ENCODE results near the gene SPATA1. TPM values are rescaled to one million over a fixed set of nuclear protein-coding genes. Genes with fewer than 3 reads are reported as not detected.

Gene SPATA1
- total and polyA plus RNA-seq, 2 of the 8 experiments (the other 6 are each of a cell fraction or from before 2014, with no cell fraction given): 0.51 to 1.1 TPM

DNA sequence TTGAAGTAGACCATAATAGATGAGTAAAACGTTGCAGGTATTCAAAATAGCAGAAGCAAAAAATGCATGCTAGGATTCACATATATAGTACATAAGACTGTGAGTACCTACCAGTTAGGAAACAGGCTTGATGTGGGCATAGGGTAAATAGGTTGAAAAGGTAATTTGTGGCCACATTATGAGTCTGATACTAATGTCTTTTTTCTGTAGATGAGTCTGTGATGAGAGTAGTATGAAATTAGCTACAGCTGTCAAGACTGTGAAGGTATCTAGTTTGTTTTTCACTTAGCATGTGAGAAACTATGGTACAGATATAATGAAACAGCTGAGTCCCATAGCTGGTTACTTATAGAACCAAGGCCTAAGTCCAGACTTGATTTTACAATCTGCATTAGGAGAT, 12.4 kb upstream of the SPATA1 start:
- no peak for DNase-seq (ENCODE audit: low read depth in 1 of 2, low spot score in 2 of 2)
- no peak overlapping the region for H3K4me3 ChIP-seq (ENCODE audit: extremely low read depth in 1 of 4, insufficient read depth in 2 of 4, low read depth in 3 of 4, low read length in 4 of 4)
- H3K4me2 ChIP-seq (ENCODE audit: insufficient read depth in 1 of 2, low read depth in 2 of 2, low read length in 2 of 2): no peak overlapping the region
- no peak overlapping the region for H2BK12ac ChIP-seq (ENCODE audit: low read depth, low read length)
- no peak overlapping the region for H3K4ac ChIP-seq (replicated peaks; ENCODE audit: insufficient read length, low read depth, low read length)
- no peak overlapping the region for H2AFZ ChIP-seq (ENCODE audit: low read length)
- H3K79me1 ChIP-seq (ENCODE audit: low read depth, low read length): no peaks in the 10 kb centered on the region
- no peaks in the 10 kb centered on the region for H4K20me1 ChIP-seq (replicated peaks in 1 of 2; ENCODE audit: control insufficient read depth in 1 of 2, insufficient read depth in 2 of 2, low read length in 2 of 2)
- no peak overlapping the region for H3K23ac ChIP-seq (ENCODE audit: insufficient read length)
- H2BK5ac ChIP-seq (ENCODE audit: low read depth, low read length): no peak overlapping the region
- ChIA-PET POLR2A (ENCODE audit: partially characterized antibody) (interaction anchor here (1.7 kb wide), 1 partner anchor 11 kb away, joined by 4 read pairs; no protein-coding TSS in a partner anchor), CTCF (ENCODE audit: partially characterized antibody) (interaction anchor here (0.5 kb wide), 1 partner anchor 91 kb away, joined by 3 read pairs; no protein-coding TSS in a partner anchor)
- no peak overlapping the region for H4K91ac ChIP-seq (replicated peaks; ENCODE audit: insufficient read length, low read length)
- H2BK15ac ChIP-seq (ENCODE audit: low read length): no peak overlapping the region
- H3K27me3 ChIP-seq (replicated peaks in 1 of 4; ENCODE audit: control insufficient read depth in 3 of 4, extremely low read depth in 1 of 4, insufficient read depth in 3 of 4, low read length in 3 of 4): no peaks in the 10 kb centered on the region
- H4K8ac ChIP-seq (ENCODE audit: extremely low read depth, insufficient read depth, low read length): no peak overlapping the region
- no peak for FAIRE-seq
- no peak overlapping the region for H2BK20ac ChIP-seq (ENCODE audit: low read length)
- H3K23me2 ChIP-seq (ENCODE audit: low read depth, low read length): no peaks in the 10 kb centered on the region
- peaks cover 15 to 68% (median 41%) of the 10 kb centered on the region in 4 experiments for H3K36me3 ChIP-seq (ENCODE audit: control insufficient read depth in 2 of 4, insufficient read depth in 4 of 4, low read length in 3 of 4)
- H2AK5ac ChIP-seq (ENCODE audit: low read depth, low read length): no peak overlapping the region
- H3K56ac ChIP-seq (replicated peaks; ENCODE audit: insufficient read length, low read depth, low read length): no peak overlapping the region
- no peak overlapping the region for H3K27ac ChIP-seq (ENCODE audit: low read depth, low read length)
- H3K9me3 ChIP-seq (ENCODE audit: insufficient read depth in 2 of 2, low read depth in 1 of 2, low read length in 1 of 2): no peaks in the 10 kb centered on the region
- H3K14ac ChIP-seq (ENCODE audit: insufficient read length): no peak overlapping the region
- H3K9ac ChIP-seq (replicated peaks in 1 of 4; ENCODE audit: extremely low read depth in 1 of 4, low read depth in 3 of 4, low read length in 3 of 4): no peak overlapping the region
- H4K5ac ChIP-seq (ENCODE audit: insufficient read length, low read depth, low read length): no peak overlapping the region
- no peaks in the 10 kb centered on the region for H3K4me1 ChIP-seq (replicated peaks in 1 of 4; ENCODE audit: control insufficient read depth in 3 of 4, insufficient read depth in 4 of 4, low read length in 3 of 4)
- WGBS, 2 experiments (ENCODE audit: extremely low coverage in 1 of 2, insufficient coverage in 1 of 2, insufficient read length in 1 of 2, insufficient replicate concordance in 2 of 2, low coverage in 1 of 2, low lambda C conversion rate in 2 of 2, missing lambda C conversion rate in 1 of 2): 82% methylated on average over 1 of the region's 1 CpG; no CpG with 5 or more reads in 1 of the 2 experiments
- H2BK120ac ChIP-seq (replicated peaks; ENCODE audit: low read depth, low read length): no peak overlapping the region
- no peaks in the 10 kb centered on the region for H3K79me2 ChIP-seq (ENCODE audit: control insufficient read depth in 1 of 2, insufficient read depth in 2 of 2, low read length in 2 of 2)
- no peak overlapping the region for H3K18ac ChIP-seq (ENCODE audit: extremely low read depth, low read length)
- TF ChIP-seq BACH1 (IDR thresholded peaks at IDR 0.05; ENCODE audit: low read length): no peak
- no peak for TF ChIP-seq HDAC2 (IDR thresholded peaks at IDR 0.05; ENCODE audit: borderline replicate concordance in 1 of 2, low read depth in 2 of 2, low read length in 2 of 2)
- TF ChIP-seq BCL11A (IDR thresholded peaks at IDR 0.05; ENCODE audit: low read depth in 2 of 2, low read length in 2 of 2): no peak
